Mammary epithelial cell (primary cell): ENCODE data around the gene FEM1C.

ENCODE experiments used
- EZH2 ChIP-seq: IDR thresholded peaks from 2 replicates; pipeline ENCODE4 v1.6.1; 2012; ENCODE audit warnings: low read length, inconsistent platforms, borderline replicate concordance
- TF ChIP-seq, protein P1 (sequence below), 2 donors: IDR thresholded peaks in 1 of 2; conservative IDR thresholded peaks in 1 of 2; 2 replicates each; pipeline ENCODE4 v1.5.1; 2011 to 2012; ENCODE audit warnings: inconsistent platforms in 2 of 2, low read length in 2 of 2, mild to moderate bottlenecking in 2 of 2, control low read depth in 1 of 2, low read depth in 1 of 2; ENCODE audit not compliant: insufficient read depth in 1 of 2; ENCODE audit errors: extremely low read depth in 1 of 2

GRCh38 chr5:115487168-115487567 lies 57.4 kb downstream of the FEM1C start:
- TF ChIP-seq, protein P1, sequence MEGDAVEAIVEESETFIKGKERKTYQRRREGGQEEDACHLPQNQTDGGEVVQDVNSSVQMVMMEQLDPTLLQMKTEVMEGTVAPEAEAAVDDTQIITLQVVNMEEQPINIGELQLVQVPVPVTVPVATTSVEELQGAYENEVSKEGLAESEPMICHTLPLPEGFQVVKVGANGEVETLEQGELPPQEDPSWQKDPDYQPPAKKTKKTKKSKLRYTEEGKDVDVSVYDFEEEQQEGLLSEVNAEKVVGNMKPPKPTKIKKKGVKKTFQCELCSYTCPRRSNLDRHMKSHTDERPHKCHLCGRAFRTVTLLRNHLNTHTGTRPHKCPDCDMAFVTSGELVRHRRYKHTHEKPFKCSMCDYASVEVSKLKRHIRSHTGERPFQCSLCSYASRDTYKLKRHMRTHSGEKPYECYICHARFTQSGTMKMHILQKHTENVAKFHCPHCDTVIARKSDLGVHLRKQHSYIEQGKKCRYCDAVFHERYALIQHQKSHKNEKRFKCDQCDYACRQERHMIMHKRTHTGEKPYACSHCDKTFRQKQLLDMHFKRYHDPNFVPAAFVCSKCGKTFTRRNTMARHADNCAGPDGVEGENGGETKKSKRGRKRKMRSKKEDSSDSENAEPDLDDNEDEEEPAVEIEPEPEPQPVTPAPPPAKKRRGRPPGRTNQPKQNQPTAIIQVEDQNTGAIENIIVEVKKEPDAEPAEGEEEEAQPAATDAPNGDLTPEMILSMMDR (conservative IDR thresholded peaks at IDR 0.05 in 1 of 2, IDR thresholded peaks at IDR 0.05 in 1 of 2; ENCODE audit: extremely low read depth in 1 of 2, insufficient read depth in 1 of 2, low read depth in 1 of 2, low read length in 2 of 2): no peak
- TF ChIP-seq EZH2: no peak
